Measurements from ENCODE around the gene EPRS1. TPM values are rescaled to one million over a fixed set of nuclear protein-coding genes. Genes with fewer than 3 reads are reported as not detected.
A peak's percentile ranks its signal among the peaks of the same experiment; 100 is the strongest.

Gene EPRS1
- total and polyA plus RNA-seq, 5 experiments from 2014 or later: 47.8 to 111 (median 54.3) TPM

- peak overlapping the region in 3 of 10 donors; percentile 19 to 47 (median 20) for H3K27ac Mint-ChIP-seq
- no peaks in the 10 kb centered on the region for H3K9me3 Mint-ChIP-seq
- no peaks in the 10 kb centered on the region for H3K27me3 Mint-ChIP-seq
- POLR2A ChIA-PET: no interaction called here
- H3K4me1 Mint-ChIP-seq: peaks cover under 1 to 6% (median 3%) of the 10 kb centered on the region in 4 donors
- DNase-seq (no peak), ATAC-seq (no peak)
- H3K4me3 Mint-ChIP-seq: no peak overlapping the region
- peaks cover 0 to 84% (median 17%) of the 10 kb centered on the region in 3 donors for H3K36me3 Mint-ChIP-seq
Measured at GRCh38 chr1:220031287-220031686, 15.0 kb downstream of the EPRS1 start.

GRCh38 chr1:220028346-220028895 is 17.9 kb downstream of the EPRS1 start:
- Mint-ChIP-seq H3K4me3 (no peak overlapping the region), H3K9me3 (no peaks in the 10 kb centered on the region), H3K27me3 (no peaks in the 10 kb centered on the region), H3K27ac (no peak overlapping the region), H3K36me3 (peaks cover 2 to 87% (median 28%) of the 10 kb centered on the region in 3 donors), H3K4me1 (no peaks in the 10 kb centered on the region)
- POLR2A ChIA-PET: no interaction called here
- no peak for ATAC-seq
- no peak for DNase-seq

- ATAC-seq: no peak
- DNase-seq: no peak
- peaks cover 0 to 13% (median 5%) of the 10 kb centered on the region in 4 donors for H3K4me1 Mint-ChIP-seq
- H3K9me3 Mint-ChIP-seq: no peaks in the 10 kb centered on the region
- peak overlapping the region in 1 of 10 donors; percentile 34 for H3K27ac Mint-ChIP-seq
- H3K27me3 Mint-ChIP-seq: no peaks in the 10 kb centered on the region
- POLR2A ChIA-PET: no interaction called here
- H3K36me3 Mint-ChIP-seq: peaks cover 18 to 95% (median 36%) of the 10 kb centered on the region in 3 donors
- no peak overlapping the region for H3K4me3 Mint-ChIP-seq
Measured at GRCh38 chr1:220019071-220019470, 27.2 kb downstream of the EPRS1 start.

GRCh38 chr1:220013497-220013896 is 32.8 kb downstream of the EPRS1 start:
- Mint-ChIP-seq H3K4me3 (no peak overlapping the region), H3K27me3 (no peaks in the 10 kb centered on the region), H3K4me1 (peaks cover 2 to 9% (median 5%) of the 10 kb centered on the region in 4 donors), H3K27ac (peak overlapping the region in 4 of 10 donors; percentile 2 to 71 (median 32)), H3K9me3 (no peaks in the 10 kb centered on the region), H3K36me3 (peaks cover 17 to 92% (median 39%) of the 10 kb centered on the region in 3 donors)
- DNase-seq (no peak), ATAC-seq (no peak)
- POLR2A ChIA-PET: no interaction called here

GRCh38 chr1:220012259-220012658 is 34.0 kb downstream of the EPRS1 start:
- Mint-ChIP-seq H3K4me3 (no peak overlapping the region), H3K27me3 (no peaks in the 10 kb centered on the region), H3K27ac (no peak overlapping the region), H3K36me3 (peaks cover 19 to 92% (median 33%) of the 10 kb centered on the region in 3 donors), H3K4me1 (peaks cover 2 to 9% (median 5%) of the 10 kb centered on the region in 4 donors), H3K9me3 (no peaks in the 10 kb centered on the region)
- ATAC-seq (no peak), DNase-seq (no peak)
- POLR2A ChIA-PET: no interaction called here

GRCh38 chr1:220011620-220012019 is 34.7 kb downstream of the EPRS1 start:
- DNase-seq (no peak), ATAC-seq (no peak)
- H3K27ac Mint-ChIP-seq: no peak overlapping the region
- H3K4me3 Mint-ChIP-seq: no peak overlapping the region
- H3K4me1 Mint-ChIP-seq: peaks cover 2 to 9% (median 5%) of the 10 kb centered on the region in 4 donors
- POLR2A ChIA-PET: no interaction called here
- H3K9me3 Mint-ChIP-seq: no peaks in the 10 kb centered on the region
- H3K27me3 Mint-ChIP-seq: no peaks in the 10 kb centered on the region
- peaks cover 21 to 91% (median 33%) of the 10 kb centered on the region in 3 donors for H3K36me3 Mint-ChIP-seq

GRCh38 chr1:220007438-220007837 is 38.9 kb downstream of the EPRS1 start:
- no peak overlapping the region for H3K27ac Mint-ChIP-seq
- H3K4me3 Mint-ChIP-seq: no peak overlapping the region
- H3K27me3 Mint-ChIP-seq: no peaks in the 10 kb centered on the region
- POLR2A ChIA-PET: no interaction called here
- H3K9me3 Mint-ChIP-seq: no peaks in the 10 kb centered on the region
- ATAC-seq (no peak), DNase-seq (no peak)
- H3K36me3 Mint-ChIP-seq: peaks cover 22 to 86% (median 34%) of the 10 kb centered on the region in 3 donors
- H3K4me1 Mint-ChIP-seq: peaks cover 0 to 4% (median 2%) of the 10 kb centered on the region in 4 donors

GRCh38 chr1:220005489-220005888 is 40.8 kb downstream of the EPRS1 start:
- H3K36me3 Mint-ChIP-seq: peaks cover 18 to 85% (median 32%) of the 10 kb centered on the region in 3 donors
- no peak for DNase-seq
- H3K27me3 Mint-ChIP-seq: no peaks in the 10 kb centered on the region
- H3K4me1 Mint-ChIP-seq: peaks cover 0 to 2% (median 0%) of the 10 kb centered on the region in 4 donors
- no peak overlapping the region for H3K27ac Mint-ChIP-seq
- ATAC-seq: no peak
- H3K9me3 Mint-ChIP-seq: no peaks in the 10 kb centered on the region
- POLR2A ChIA-PET: no interaction called here
- H3K4me3 Mint-ChIP-seq: no peak overlapping the region

GRCh38 chr1:220003610-220004299 is 42.5 kb downstream of the EPRS1 start:
- POLR2A ChIA-PET: no interaction called here

GRCh38 chr1:220003015-220003414 is 43.3 kb downstream of the EPRS1 start:
- H3K9me3 Mint-ChIP-seq: no peaks in the 10 kb centered on the region
- H3K4me3 Mint-ChIP-seq: no peak overlapping the region
- ATAC-seq: no peak
- no peaks in the 10 kb centered on the region for H3K27me3 Mint-ChIP-seq
- H3K36me3 Mint-ChIP-seq: peaks cover 18 to 85% (median 30%) of the 10 kb centered on the region in 3 donors
- H3K27ac Mint-ChIP-seq: peak overlapping the region in 1 of 10 donors; percentile 30
- peaks cover 0 to 2% (median 0%) of the 10 kb centered on the region in 4 donors for H3K4me1 Mint-ChIP-seq
- no peak for DNase-seq
- POLR2A ChIA-PET: no interaction called here

More at GRCh38 chr1:220003610-220004299, 42.5 kb downstream of the EPRS1 start:
- H3K27ac Mint-ChIP-seq: peak overlapping the region in 1 of 10 donors; percentile 77
- H3K27me3 Mint-ChIP-seq: no peaks in the 10 kb centered on the region
- DNase-seq: no peak
- H3K9me3 Mint-ChIP-seq: no peaks in the 10 kb centered on the region
- peaks cover 18 to 84% (median 30%) of the 10 kb centered on the region in 3 donors for H3K36me3 Mint-ChIP-seq
- ATAC-seq: no peak
- no peak overlapping the region for H3K4me3 Mint-ChIP-seq
- H3K4me1 Mint-ChIP-seq: peaks cover 0 to 2% (median 0%) of the 10 kb centered on the region in 4 donors

GRCh38 chr1:220001095-220001501 is 45.2 kb downstream of the EPRS1 start:
- Mint-ChIP-seq H3K36me3 (peaks cover 13 to 92% (median 30%) of the 10 kb centered on the region in 3 donors), H3K27ac (no peak overlapping the region), H3K4me3 (no peak overlapping the region), H3K4me1 (peaks cover 0 to 2% (median 0%) of the 10 kb centered on the region in 4 donors), H3K27me3 (no peaks in the 10 kb centered on the region), H3K9me3 (no peaks in the 10 kb centered on the region)
- DNase-seq: no peak
- POLR2A ChIA-PET: no interaction called here
- ATAC-seq: no peak

GRCh38 chr1:219999821-220000220 is 46.5 kb downstream of the EPRS1 start:
- DNase-seq: no peak
- ATAC-seq: no peak
- POLR2A ChIA-PET: no interaction called here
- Mint-ChIP-seq H3K4me3 (no peak overlapping the region), H3K9me3 (no peaks in the 10 kb centered on the region), H3K27me3 (no peaks in the 10 kb centered on the region), H3K27ac (no peak overlapping the region), H3K36me3 (peaks cover 13 to 95% (median 30%) of the 10 kb centered on the region in 3 donors), H3K4me1 (peaks cover 0 to 2% (median 0%) of the 10 kb centered on the region in 4 donors)
